Erythroblast (primary cell): ENCODE data around the gene KL.

Experiments used
- DNase-seq, 2 experiments: peaks; one replicate each; lab custom pipeline; 2025; lab: John Stamatoyannopoulos, UW
- GATA1 ChIP-seq: IDR thresholded peaks from 2 replicates; pipeline ENCODE4 v1.6.1; 2011; ENCODE audit warnings: low read depth, mild to moderate bottlenecking, control low read depth, low read length, moderate library complexity
- POLR2A ChIP-seq: IDR thresholded peaks from 2 replicates; pipeline ENCODE4 v1.6.1; 2011; ENCODE audit warnings: mild to moderate bottlenecking, low read length

Gene KL

DNA sequence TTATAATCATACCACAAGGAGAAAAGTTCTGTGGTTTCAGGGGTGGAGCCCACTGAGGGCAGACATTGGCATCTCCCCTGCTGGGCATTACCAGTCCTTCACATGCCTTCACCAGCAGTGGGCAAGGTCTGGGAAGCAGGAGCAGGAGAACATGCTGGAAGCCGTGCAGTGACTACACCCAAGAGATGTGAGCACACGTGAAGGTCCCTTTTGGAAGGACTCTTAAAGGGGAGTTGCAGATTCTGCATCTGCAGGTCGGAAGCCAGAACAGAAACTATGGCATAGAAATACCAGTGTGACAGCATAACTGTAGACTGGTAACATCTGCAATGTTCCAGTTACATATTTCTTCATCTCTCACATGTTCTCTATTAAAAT, 26.9 kb upstream of the KL start:
- no peak for TF ChIP-seq GATA1
- no peak for TF ChIP-seq POLR2A
- no peak for DNase-seq

- TF ChIP-seq GATA1 (no peak), POLR2A (no peak)
- no peak for DNase-seq
These were observed 26.3 kb upstream of the KL start for GRCh38 chr13:32989942-32990341.

GRCh38 chr13:32993145-32993544, 23.1 kb upstream of the KL start:
- TF ChIP-seq GATA1 (no peak), POLR2A (no peak)
- no peak for DNase-seq

- TF ChIP-seq GATA1 (no peak), POLR2A (no peak)
- DNase-seq: no peak
These were observed 18.8 kb upstream of the KL start for GRCh38 chr13:32997399-32997798.

- DNase-seq: no peak
- TF ChIP-seq GATA1 (no peak), POLR2A (no peak)
These were observed 17.3 kb upstream of the KL start for GRCh38 chr13:32998966-32999365.

DNA sequence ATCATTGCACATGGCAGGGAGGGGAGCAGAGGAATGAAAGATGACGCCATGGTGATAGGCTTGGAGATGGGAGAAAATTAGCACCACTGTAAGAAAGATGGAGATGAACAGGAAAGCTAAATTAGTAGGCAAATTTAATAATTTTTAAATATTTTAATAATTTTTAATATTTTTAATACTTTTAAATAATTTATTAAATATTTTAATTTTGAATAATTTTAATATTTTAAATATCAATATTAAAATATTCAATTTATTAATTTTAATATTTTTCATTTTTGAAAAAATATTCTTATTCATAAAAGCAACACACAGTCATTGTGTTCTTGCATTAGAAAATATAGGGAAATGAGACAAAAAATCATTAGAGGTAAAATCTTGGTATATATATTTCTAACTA, 15.9 kb upstream of the KL start:
- DNase-seq: no peak
- no peak for TF ChIP-seq GATA1
- TF ChIP-seq POLR2A: no peak

GRCh38 chr13:33003458-33004019, 12.7 kb upstream of the KL start:
- no peak for DNase-seq

DNA sequence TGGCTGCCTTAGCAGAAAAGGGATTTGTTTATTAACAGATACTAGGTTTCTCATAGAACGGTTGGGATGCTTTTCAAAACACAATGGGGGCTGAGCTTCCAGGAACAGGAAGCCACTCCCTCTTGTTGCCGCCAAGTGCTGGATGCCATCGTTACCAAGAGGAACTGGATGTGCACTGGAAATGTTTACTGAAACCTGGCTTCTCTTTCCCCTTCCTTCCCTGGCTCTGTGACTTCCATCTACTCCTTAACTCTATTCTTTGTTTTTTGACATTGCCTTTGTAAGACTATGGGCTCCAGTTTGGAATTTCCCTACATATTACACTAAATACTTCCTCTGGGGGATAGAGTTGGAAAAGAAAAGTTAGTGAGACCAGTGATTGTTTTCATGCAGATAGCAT, 11.7 kb upstream of the KL start:
- TF ChIP-seq POLR2A (no peak), GATA1 (no peak)
- no peak for DNase-seq

More at GRCh38 chr13:33003458-33004019, 12.7 kb upstream of the KL start:
- no peak for TF ChIP-seq POLR2A
- no peak for TF ChIP-seq GATA1

GRCh38 chr13:33006134-33006533, 10.1 kb upstream of the KL start:
- DNase-seq: no peak
- TF ChIP-seq GATA1 (no peak), POLR2A (no peak)

DNA sequence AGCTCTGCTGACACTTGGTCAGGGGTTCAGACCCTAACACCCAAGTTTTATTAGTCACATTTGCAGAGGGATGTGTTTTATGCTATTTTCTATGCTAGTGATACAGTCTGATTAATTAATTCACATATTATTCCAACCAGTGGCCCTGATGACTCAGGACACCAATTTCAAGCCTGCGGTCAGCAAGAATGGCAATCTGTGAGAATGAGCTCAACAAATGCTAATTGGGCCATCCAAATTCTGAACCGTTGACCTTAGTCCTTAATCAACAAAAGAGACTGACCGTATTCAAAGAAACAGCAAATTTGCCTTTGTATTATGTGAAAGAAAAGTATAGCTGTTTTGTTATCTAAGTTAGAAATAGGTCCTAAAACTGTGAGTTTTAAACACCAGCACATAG, 9.6 kb upstream of the KL start:
- DNase-seq: no peak
- TF ChIP-seq POLR2A (no peak), GATA1 (no peak)

DNA sequence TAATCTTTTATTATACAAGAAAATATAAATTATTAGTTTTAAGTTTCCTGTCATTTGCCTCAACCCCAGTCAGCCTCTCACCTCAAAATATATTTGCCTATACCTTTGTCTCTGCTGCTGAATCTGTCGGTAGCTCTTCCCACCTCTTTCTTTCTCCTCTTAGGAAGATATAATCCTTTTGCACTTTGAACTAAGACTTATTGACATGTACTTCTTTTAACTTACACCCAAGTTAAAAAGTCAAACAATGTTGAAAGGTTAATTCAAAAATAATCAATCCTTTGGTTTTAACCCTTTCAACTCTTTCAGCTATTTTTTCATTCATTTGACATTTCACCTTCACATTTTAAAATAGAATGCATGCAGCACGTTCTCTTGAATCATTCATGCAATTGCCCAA, 9.0 kb upstream of the KL start:
- TF ChIP-seq POLR2A: no peak
- no peak for TF ChIP-seq GATA1
- DNase-seq: no peak

GRCh38 chr13:33007950-33008349, 8.3 kb upstream of the KL start:
- no peak for DNase-seq
- no peak for TF ChIP-seq POLR2A
- no peak for TF ChIP-seq GATA1

DNA sequence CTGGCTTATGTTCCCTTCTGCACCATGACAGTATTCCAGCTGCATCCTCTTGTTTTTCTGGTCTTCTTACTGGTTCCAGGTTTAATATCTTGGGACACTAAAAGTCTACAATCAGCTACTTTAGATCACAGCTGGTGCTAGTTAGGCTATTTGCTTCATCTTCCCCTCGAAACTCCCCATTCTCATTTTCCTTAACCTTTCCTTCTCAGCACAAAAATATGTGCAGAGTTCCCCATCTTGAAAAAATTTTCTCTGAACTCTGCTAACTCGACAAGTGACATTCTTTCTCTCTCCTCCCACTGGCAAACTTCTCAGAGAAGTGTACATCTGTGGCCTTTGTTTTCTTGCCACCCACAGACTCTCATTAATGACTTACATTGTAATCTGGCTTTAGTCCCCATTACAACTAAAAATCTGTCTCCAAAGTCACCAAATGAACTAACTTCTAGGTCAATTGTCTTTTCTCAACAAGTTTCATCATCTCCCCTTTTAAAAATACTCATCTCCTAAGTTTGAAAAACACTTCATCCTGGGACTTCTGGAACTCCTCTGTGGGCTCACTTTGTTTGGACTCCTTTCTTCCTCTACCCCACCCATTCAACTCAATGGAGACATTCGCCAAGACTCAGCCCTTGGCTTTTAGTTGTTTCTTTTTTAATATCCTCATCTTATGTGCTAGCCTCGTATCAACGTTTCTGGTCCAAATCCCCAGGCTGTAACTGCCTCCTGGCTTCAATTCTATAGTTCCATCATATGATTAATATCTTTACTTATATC, 7.1 kb upstream of the KL start:
- DNase-seq: no peak
- no peak for TF ChIP-seq POLR2A

- no peak for DNase-seq
- TF ChIP-seq POLR2A (no peak), GATA1 (no peak)
These were observed 4.3 kb upstream of the KL start for GRCh38 chr13:33011828-33012470.

- TF ChIP-seq GATA1 (no peak), POLR2A (no peak)
- DNase-seq: no peak
These were observed 1.9 kb upstream of the KL start for GRCh38 chr13:33014291-33014690.
